PC-3 (cell line): Measurements from ENCODE around the gene TNFSF8.

Experiments used
- EZH2 ChIP-seq: fragments of 300-600 bp; sonication (generic); IDR thresholded peaks from one replicate; pipeline ENCODE4 v1.6.1; 2017; ENCODE audit warnings: antibody characterized with exemption, mild to moderate bottlenecking, low read length; ENCODE audit not compliant: unreplicated experiment
- TF ChIP-seq, protein P1 (sequence below): fragments of 300-600 bp; sonication (generic); conservative IDR thresholded peaks from 2 replicates; pipeline ENCODE4 v1.5.1; 2017; ENCODE audit warnings: antibody characterized with exemption, low read depth, mild to moderate bottlenecking, low read length

DNA sequence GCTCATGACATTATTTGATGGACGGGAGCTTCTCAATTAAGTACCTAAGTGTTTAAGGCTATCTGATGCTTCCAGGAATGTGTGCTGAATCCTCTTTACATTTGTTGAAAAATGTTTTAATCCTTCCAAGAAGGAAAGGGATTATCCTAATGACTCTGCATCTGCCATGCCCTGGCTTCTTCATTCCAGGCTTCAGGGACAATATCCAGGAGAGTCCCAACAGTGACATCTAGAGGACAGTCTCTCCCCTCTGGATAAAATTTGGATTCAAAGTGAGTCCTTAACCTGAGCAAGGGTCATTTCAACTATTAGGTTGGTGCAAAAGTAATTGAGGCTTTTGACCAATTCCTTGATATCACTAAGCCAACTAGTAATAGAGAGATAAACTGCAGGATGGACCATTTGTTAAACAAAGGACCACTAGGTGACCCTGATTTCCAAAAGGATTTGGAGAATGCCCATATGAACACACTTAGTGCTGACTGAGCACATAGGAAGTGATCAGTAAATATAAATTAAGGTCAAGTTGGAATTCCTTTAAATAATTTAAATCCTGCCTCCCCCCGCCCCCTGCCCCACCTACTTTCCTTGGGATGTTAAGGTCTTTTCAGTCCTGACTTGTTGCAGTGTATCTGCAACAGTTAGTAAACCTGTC, 19.1 kb downstream of the TNFSF8 start:
- TF ChIP-seq, protein P1, sequence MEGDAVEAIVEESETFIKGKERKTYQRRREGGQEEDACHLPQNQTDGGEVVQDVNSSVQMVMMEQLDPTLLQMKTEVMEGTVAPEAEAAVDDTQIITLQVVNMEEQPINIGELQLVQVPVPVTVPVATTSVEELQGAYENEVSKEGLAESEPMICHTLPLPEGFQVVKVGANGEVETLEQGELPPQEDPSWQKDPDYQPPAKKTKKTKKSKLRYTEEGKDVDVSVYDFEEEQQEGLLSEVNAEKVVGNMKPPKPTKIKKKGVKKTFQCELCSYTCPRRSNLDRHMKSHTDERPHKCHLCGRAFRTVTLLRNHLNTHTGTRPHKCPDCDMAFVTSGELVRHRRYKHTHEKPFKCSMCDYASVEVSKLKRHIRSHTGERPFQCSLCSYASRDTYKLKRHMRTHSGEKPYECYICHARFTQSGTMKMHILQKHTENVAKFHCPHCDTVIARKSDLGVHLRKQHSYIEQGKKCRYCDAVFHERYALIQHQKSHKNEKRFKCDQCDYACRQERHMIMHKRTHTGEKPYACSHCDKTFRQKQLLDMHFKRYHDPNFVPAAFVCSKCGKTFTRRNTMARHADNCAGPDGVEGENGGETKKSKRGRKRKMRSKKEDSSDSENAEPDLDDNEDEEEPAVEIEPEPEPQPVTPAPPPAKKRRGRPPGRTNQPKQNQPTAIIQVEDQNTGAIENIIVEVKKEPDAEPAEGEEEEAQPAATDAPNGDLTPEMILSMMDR = peak; percentile 83
- no peak for TF ChIP-seq EZH2
